ENCODE results near the gene PDE4D.

- TF ChIP-seq POLR2A (IDR thresholded peaks at IDR 0.05), result no peak
- TF ChIP-seq CTCF (IDR thresholded peaks at IDR 0.05), result no peak
These were observed 921.2 kb downstream of the PDE4D start for GRCh38 chr5:58972301-58972700.

All from esophagus squamous epithelium (tissue), 4 donors.